CD4-positive, alpha-beta T cell treated with Interleukin-1 beta for 1 hour (primary cell): Measurements from ENCODE around the gene FOXRED1.
"Not testable (repeated sequence)": the region's sequence is repeated elsewhere in the genome, so short reads cannot be mapped to it uniquely, and the experiment has no call there.

Experiments used
- DNase-seq, 2 donors: peaks; one replicate each; pipeline ENCODE4 v3.0.0-alpha.2; 2020 to 2022

FOXRED1 gene

DNA sequence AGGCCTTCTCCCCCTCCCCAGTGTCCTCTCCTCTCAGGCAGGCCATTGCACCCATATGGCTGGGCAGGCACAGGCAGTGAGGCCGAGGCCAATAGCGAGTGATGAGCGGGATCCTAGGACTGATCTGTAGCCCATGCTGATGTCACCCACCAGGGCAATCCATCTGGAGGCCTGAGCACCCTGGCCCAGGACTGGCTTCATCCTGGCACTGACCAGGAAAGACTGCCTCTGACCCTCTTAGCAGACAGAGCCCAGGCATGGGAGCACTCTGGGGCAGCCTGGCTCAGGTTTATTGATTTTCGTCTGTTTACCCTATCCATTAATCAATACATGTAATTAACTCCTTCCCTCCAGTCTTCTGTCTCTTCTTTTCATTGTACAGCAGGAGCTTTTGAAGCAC, 8.8 kb downstream of the FOXRED1 start:
- no peak for DNase-seq

DNA sequence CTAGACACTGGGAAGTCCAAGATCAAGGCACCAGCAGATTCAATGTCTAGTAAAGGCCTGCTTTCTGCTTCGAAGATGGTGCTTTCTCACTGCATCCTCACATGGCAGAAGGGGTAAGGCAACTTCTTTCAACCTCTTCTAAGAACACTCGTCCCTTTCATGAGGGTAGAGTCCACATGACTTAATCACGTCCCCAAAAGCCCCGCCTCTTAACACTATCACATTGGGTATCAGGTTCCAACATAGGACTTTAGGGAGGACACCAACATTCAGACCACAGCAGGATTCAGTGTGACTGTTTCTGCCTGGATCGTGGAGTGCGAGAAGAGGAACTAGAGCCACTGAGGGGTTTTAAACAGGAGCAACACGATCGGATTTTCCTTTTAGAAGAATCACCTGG, 10.2 kb downstream of the FOXRED1 start:
- DNase-seq, result no peak

DNA sequence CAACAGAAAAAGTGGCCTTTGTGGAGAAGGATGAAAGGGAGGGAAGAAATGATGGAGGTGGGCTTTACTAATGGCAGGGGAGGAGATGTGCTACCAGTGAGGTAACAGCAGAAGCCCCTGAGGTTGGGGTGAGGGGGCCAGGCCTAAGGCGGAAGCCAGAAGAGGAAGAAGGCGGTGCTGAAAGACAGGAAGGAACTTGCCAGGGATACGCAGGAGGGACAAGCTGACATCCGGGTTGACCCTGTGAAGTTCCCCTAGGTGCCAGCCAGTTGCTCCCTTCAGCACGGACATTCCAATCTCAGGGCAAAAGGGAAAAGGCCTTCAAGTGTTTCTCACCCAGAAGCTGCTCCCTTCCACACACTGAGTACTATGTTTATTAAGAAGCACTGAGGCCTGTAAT, 11.6 kb downstream of the FOXRED1 start:
- DNase-seq, result peak in 1 of 2 donors; percentile 29

DNA sequence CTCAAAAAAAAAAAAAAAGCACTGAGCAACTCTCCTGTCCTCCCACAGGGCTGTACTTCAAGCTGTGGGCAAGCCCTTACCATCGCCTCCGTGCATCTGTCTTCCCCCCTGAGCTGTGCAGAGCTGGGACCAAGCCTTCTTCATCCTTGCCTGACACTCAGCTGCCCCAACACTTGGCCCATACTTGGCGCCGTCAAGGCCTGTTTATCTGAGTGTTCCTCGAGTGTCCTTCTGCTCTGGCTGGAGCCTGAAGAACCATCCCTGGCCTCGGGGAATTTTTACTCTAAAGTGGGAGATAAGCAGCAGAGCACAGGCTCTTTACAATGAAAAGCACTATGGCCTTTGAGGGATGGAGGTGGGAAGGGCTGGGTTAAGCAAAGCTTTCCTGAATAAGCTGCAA, 12.3 kb downstream of the FOXRED1 start:
- no peak for DNase-seq

DNA sequence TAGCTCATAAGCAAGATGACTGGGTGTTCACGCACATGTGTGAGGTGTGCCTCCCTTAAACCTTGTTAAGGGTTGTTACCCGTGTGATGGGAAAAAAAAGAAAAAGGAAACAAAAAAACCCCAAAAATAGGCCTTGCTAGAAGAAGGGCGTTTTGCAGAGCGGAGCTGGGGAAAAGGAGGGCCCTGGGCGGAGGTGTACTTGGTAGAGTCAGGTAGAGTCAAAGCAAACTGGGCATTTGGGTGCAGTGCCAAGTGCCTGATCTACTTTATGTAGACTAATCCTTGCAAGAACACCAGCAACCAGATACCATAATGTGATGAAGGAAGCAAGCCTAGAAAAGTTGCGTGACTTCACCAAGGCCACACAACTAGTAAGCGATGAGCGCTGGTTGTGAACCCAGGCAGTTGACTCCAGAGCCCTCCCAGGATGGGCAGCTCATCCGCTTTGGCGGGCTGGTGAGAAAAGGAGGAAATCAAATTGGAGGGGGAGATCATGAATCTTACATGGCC, 12.8 kb downstream of the FOXRED1 start:
- no peak for DNase-seq

DNA sequence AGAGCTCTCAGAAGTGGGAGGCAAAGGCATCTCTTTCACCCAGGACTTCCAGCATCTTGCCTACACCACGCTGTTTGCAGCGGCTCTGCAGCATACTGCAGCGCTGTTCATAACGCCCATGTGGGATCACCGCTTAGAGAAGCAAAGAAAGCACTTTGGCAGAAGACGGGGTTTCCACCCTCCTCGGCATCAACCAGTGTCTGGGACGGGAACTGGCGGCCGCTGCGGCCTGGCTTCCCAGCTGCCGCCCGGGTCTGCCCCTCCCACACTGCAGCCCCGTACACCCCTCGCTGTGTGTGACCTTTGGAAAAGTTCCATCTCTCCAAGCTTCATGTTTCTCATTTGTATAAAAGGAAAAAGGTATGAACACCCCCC, 13.4 kb downstream of the FOXRED1 start:
- peak in 1 of 2 donors; percentile 18 for DNase-seq

DNA sequence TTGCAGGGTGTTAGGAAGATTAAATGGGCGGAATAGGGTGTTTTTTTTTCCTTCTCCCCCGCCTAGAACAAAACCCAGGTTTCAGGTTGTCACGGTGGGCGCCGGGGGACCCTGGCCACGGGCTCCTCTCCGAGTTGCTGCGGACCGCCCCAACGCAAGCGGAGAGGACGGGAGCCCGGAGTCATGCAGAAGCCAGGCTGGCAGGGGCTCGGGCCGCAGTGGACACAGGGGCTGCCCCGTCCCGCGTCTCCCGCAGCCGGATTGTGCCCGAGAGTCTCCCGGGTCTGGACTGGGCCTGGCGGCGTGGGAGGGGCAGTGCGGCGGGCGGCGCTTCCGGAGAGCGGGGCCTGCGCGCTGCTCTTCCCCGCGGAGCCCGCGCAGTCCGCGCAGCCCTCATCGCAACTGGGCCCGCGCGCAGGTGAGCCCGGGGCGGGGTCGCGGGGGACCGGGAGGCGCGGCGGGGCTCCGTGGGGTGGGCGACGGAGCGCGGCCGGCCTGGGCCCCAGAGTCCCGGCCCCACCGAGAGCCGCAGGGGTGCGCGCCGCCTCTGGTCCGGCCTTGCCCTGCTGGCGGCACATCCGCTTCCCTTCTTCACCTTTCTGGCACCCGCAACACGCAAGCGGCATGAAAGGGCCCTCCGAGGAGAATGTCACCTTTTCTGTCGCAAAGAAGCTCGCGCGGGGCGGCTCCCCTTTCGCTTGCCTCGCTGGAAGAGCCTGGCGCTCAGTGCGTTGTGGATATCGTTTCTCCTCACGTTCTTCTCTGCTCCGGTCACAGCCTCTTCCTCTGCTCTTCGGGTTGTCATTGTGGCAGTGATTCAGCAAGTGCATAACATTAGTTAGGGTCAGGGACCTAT, 14.0 kb downstream of the FOXRED1 start, which contains the start of gene TIRAP:
Gene TIRAP, plus strand, starts transcription at position 358 of the 856 bp plus-strand sequence. CDS start 7,802 bp downstream, outside the sequence.
- peak; percentile 54 to 64 for DNase-seq

DNA sequence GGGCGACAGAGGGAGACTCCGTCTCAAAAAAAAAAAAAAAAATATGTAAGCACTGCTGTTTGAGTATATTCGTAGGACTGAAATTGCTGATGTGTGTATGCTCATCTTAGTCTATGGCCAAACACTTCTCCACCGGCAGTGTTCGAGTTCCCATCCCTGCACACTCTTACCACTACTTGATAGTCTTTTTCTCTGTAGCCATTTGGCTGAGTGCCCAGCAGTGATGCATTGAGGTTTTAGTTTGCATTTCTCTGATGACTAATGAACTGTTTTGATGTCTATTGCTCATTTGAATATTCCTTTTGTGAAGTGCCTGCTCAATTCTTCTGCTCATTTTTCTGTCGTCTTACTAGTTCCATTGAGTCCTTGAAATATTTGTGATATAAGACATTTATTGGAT, 15.9 kb downstream of the FOXRED1 start:
- peak; percentile 71 to 81 for DNase-seq

DNA sequence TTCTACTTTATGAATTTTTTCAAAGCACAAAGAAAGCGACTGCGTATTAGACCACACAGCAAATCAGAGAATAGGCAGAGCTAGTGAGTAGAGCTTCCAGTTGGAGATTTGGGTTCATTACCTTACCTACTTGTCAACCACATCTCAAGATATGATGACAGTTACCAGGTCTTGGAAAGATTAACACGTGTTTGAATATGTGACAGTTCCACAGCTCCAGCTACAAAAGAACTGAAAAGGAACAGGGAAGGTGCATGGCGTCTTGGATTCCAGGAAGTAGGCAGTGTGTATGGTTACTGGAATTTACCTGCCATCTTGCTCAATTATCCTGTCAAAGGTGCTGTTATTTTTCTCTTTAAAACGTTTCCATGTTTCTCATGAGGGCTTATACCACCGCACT, 19.3 kb downstream of the FOXRED1 start:
- DNase-seq, result no peak

DNA sequence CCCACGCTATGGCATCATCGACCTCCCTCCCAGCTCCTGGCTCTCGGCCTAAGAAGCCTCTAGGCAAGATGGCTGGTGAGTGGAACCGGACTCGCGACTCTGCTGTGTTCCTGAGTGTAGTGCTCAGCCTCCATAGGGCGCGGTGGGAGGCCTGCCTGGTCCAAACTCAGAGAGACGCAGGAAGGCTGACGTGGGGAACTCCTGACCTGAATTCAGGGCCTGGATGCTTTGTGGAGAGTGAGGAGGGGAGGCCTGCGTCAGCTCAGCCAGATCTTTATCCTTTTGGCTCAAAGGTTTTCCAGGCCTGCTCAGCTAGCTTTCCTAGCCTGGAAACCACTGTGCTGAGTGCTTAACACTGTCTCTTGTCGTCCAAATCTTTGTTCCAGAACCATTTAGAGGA, 21.9 kb downstream of the FOXRED1 start:
- no peak for DNase-seq

DNA sequence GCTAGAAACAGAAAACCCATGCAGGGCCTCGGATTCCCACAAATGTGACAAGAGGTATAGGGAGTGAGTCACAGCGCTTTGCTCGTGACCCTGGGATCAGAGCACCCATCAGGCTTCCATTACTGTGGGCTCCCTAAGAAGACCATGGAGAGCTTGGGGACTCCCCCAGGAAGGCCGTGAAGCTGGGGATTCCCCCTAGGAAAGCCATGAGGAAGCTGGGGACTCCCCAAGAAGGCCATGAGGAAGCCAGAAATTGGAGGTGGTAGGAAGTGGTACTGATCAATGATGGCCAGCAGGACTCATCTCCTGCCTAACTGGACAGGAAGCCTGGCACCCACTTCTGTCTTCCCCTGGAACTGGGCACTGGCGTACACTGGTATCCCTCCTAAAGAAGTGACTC, 24.8 kb downstream of the FOXRED1 start:
- no peak for DNase-seq

DNA sequence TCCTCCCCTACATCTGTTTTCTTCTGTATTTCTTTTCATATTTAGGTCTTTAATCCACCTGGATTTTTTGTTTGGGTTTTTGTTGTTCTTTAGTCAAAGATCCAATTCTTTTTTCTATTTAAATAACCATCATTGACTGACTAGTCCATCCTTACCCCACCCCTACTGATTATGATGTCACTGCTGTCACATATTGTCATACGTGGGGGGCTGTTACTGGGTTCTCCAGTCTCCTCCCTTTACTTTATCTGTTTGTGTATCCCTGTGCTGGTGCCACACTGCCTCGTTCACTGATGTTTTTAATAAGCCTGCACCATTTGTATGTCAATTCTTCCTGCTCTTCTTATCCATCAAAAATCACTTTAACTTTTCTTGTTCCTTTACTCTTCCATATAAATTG, 28.1 kb downstream of the FOXRED1 start:
- no peak for DNase-seq

DNA sequence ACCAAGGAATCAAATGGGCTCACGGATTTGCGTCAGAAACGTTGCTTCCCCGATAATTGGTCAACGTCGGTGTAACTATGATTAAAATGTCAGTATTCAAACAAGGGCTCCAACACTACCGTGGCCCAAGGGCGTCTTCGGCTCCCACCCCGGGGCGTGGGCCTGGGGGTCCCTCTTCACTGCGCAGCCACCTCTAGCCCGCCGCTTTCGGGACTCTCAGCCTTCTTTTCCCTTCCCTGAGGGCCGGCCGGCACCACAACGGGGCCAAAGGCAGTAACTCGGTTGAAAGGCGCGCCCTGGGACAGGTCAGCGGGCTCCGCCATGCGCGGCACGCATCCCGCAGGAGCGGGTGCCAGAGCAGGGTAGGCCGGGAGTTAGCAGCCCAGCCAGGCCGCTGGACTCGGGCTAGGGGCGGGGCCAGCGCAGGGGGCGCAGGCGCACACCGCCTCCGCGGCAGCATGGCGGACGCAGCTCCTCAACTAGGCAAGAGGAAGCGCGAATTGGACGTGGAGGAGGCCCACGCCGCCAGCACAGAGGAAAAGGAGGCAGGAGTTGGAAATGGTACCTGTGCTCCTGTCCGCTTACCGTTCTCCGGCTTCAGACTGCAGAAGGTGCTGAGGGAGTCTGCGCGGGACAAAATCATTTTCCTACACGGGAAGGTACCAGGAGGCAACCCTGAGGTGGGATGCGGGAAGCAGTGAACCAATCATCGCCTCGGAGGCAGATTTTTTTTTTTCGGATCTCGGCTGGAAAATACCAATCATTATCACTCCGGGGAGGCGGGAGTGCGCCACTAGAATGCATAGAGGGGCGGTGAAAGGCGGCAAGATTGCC, 34.9 kb downstream of the FOXRED1 start, which contains the start of gene DCPS:
Gene DCPS, plus strand, starts transcription at position 438 of the 834 bp plus-strand sequence. Its CDS starts 21 bp downstream, at position 459.
- DNase-seq, result peak; percentile 88

DNA sequence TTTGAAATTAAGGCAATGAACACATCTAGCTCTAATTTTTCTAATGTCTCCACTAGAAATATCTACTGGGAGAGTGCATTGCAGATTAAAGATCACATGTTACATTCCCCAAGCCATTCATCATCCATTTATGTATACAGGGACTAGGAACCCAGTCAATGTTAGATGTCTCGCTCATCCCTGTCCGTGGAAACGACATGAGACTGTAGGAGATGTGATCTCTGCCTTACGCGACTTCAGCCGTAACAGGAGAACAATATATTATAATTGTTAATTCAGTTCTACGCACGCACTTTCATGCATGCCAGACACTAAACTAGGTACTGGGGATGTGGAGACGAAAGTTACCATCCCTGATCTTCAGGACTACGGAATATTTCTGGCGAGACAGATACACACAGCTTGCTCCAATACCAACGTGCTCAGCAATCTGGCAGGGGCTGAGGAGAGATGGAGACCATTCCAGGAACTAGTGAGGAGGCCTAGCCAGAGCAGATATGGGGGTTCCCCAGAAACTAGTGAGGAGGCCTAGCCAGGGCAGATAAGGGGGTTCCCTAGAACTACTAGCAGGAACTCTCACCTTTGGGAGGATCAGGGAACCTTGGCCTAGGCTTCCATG, 35.6 kb downstream of the FOXRED1 start:
- DNase-seq, result no peak

DNA sequence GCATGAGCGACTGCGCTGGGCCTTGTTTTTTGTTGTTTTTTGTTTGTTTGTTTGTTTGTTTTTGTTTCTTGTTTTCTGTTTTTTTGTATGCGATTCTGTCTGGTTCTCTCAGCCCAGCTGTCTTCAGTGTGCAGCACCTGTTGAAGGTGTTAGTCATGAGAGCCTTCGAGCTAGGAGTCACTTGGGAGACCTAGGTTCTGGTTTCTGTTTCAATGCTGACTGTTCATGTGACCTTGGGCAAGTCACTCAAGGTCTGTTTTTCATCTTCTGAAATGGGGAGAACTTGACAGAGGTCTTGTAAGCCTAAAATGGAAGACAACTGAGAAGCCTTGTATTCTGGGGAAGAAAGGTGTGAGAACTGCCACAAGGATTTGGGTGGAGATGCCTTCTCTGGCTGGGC, 36.7 kb downstream of the FOXRED1 start:
- DNase-seq, result no peak

DNA sequence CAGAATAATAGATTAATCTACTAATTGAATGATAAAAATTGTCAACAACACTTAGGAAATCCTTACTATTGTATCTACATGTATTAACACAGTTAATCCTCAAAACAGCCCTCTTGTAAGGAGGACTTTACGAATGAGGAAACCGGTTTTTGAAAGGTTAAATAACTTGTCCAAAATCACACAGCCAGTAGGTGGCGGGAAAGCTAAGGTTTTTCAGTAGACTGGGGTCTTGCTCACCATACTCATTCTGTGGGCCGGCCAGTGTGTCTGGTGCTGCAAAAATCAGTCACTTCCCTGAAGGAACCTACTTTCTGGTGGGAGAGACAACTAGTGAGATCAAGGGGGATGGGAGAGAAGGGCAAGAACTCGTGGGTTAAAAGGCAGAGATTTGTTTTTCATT, 38.8 kb downstream of the FOXRED1 start:
- DNase-seq, result no peak

DNA sequence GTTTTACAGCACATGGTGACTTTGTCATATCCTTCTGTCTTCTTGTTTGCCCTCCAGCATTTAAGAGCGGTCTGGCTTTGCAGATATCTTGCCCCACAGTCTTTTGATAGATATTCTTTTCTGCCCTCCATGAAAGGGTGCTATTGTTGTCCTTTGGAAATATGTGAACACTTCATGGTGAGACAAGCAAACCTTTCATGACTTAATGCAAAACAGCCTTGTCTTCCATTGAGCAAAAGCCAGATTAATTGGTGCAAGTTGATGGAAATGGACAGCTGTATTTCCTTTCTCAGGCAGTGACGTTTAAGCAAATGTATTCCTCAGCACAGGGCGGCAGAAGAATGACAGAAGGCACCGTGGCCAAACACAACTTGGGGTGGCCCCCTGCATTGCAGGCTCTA, 39.3 kb downstream of the FOXRED1 start:
- no peak for DNase-seq

DNA sequence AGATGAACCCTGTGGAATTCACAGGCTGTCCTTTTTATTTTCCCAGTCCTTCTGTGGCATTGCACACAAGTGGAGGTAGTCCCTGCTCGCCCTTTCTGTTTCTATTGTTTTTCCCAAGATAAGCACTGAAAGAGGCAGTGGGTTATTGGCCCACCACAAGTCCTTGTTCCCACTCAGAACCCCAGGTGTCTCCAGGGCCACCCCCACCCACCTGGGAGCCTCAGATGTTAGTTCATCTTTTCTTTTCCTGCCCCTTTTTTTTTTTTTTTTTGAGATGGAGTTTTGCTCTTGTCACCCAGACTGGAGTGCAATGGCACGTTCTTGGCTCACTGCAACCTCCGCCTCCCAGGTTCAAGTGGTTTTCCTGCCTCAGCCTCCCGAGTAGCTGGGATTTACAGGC, 39.8 kb downstream of the FOXRED1 start:
- DNase-seq, result not testable (repeated sequence)

DNA sequence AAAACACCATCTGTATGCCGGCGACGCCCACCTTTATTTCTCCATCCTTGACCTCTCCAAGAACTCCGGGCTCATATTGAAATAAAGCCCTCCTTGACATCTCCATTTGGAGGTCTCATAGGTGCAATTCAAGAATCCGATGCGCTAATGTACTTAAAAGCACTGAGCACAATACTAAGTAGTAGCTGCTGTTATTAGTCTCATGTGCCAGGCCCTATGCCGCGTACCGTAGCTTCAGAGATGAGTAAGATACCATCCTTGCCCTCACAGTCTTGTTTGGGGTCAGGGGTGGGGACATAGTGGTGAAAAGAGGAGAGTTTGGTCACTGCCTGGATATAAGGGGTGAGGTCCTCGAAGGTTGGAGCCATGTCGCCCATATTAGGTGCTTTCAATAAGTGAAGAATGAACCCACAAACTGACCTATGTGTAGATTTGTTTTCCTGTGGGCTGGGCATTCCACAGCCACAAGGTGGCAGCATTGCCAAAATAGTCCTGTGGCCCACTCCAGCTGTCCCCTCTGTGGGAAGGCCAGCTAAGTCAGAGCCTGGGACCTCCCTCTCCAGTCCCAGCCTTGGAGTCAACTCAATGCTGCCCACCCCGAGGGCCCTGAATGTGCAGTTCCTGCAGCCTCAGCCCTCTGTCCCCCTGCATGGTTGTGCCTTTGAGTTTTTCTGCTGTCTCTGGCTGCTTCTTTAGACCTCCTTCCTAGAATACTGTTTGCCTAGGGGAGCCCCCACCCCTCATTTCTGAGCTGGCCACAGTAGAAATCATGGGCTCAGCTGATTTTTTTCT, 41.4 kb downstream of the FOXRED1 start:
- DNase-seq, result peak; percentile 58 to 61

DNA sequence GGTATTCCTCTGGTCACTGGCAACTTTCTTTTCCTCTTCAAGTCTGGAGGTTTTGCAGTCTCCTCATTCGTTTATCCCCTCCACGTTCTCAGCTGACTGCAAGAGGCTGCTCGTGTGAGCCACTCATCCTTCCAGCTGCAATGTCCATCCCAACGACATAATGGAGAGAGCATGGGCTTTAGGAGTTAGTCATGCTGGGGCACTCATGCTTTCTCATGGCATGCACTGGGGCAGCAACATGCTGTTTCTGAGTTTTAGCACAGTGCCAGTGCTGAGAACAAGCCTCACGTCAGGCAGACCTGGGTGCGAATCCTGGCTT, 42.0 kb downstream of the FOXRED1 start:
- DNase-seq, result no peak

DNA sequence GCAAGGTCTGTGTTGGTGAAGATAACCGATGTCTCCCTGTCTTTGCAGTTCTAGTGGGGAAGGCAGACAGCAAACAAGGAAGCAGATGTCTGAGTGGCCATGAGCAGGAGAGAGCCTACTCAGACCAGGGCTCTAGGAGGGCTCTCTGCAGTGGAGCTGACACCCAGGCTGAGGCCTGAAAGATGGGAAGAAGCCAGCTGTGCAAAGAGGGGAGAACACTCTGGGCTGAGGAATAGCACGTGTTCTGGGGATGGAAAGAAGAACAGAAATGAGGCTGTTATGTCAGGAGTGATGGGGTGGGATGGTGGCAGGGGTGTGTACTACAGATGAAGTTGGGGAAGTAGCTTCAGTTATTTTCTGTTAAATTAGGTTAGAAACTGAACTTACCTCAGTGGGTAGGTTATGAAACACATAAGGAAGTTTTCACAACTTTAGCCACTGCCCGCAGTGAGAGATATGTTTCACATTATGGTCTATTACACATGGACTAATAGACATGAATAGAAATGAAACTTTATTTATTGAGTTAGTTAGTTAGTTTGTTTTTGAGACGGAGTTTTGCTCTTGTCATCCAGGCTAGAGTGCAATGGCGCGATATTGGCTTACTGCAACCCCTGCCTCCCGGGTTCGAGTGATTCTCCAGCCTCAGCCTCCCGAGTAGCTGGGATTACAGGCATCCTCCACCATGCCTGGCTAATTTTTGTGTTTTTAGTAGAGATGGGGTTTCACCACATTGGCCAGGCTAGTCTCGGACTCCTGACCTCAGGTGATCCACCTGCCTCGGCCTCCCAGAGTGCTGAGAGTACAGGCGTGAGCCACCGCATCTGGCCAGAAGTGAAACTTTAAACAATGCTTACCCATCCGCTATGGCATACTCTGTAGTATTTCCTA, 42.7 kb downstream of the FOXRED1 start:
- no peak for DNase-seq
